Measurements from ENCODE around the gene CYP46A1.

CYP46A1 gene

GRCh38 chr14:99657645-99658155, 26.4 kb upstream of the CYP46A1 start:
- Histone ChIP-seq H3K27ac (ENCODE audit: low read depth, low read length, poor library complexity, severe bottlenecking) (no peak overlapping the region), H2AFZ (ENCODE audit: low read length) (no peak overlapping the region), H3K79me2 (ENCODE audit: insufficient read depth, low read length) (no peaks in the 10 kb centered on the region), H4K20me1 (ENCODE audit: insufficient read depth, low read length) (no peaks in the 10 kb centered on the region), H3K9me3 (ENCODE audit: low read length) (no peaks in the 10 kb centered on the region), H3K4me2 (ENCODE audit: low read length) (no peak overlapping the region), H3K27me3 (ENCODE audit: insufficient read depth, low read length) (no peaks in the 10 kb centered on the region), H3F3A (ENCODE audit: insufficient read depth, low read length) (no peaks in the 10 kb centered on the region), H3K4me1 (ENCODE audit: insufficient read depth, low read length, severe bottlenecking) (no peaks in the 10 kb centered on the region), H3K36me3 (ENCODE audit: insufficient read depth, low read length) (no peaks in the 10 kb centered on the region), H3K9ac (ENCODE audit: low read length) (no peak overlapping the region), H3K9me2 (ENCODE audit: low read depth, low read length) (no peaks in the 10 kb centered on the region), H3K4me3 (ENCODE audit: low read depth, low read length, poor library complexity, severe bottlenecking) (no peak overlapping the region)
- TF ChIP-seq EZH2 (IDR thresholded peaks at IDR 0.05; ENCODE audit: borderline replicate concordance, low read length) (no peak), CTCF (IDR thresholded peaks at IDR 0.05; ENCODE audit: low read length) (no peak)

- no peak overlapping the region for H3K9ac ChIP-seq (ENCODE audit: low read length)
- no peak overlapping the region for H3K4me3 ChIP-seq (ENCODE audit: low read depth, low read length, poor library complexity, severe bottlenecking)
- H3K36me3 ChIP-seq (ENCODE audit: insufficient read depth, low read length): no peaks in the 10 kb centered on the region
- no peaks in the 10 kb centered on the region for H3K4me1 ChIP-seq (ENCODE audit: insufficient read depth, low read length, severe bottlenecking)
- no peak for TF ChIP-seq EZH2 (IDR thresholded peaks at IDR 0.05; ENCODE audit: borderline replicate concordance, low read length)
- TF ChIP-seq CTCF (IDR thresholded peaks at IDR 0.05; ENCODE audit: low read length): no peak
- H3K27me3 ChIP-seq (ENCODE audit: insufficient read depth, low read length): no peaks in the 10 kb centered on the region
- no peak overlapping the region for H2AFZ ChIP-seq (ENCODE audit: low read length)
- no peaks in the 10 kb centered on the region for H3K79me2 ChIP-seq (ENCODE audit: insufficient read depth, low read length)
- no peaks in the 10 kb centered on the region for H3K9me3 ChIP-seq (ENCODE audit: low read length)
- H3K27ac ChIP-seq (ENCODE audit: low read depth, low read length, poor library complexity, severe bottlenecking): no peak overlapping the region
- no peaks in the 10 kb centered on the region for H4K20me1 ChIP-seq (ENCODE audit: insufficient read depth, low read length)
- H3K4me2 ChIP-seq (ENCODE audit: low read length): no peak overlapping the region
- H3K9me2 ChIP-seq (ENCODE audit: low read depth, low read length): no peaks in the 10 kb centered on the region
- no peaks in the 10 kb centered on the region for H3F3A ChIP-seq (ENCODE audit: insufficient read depth, low read length)
These were observed 25.8 kb upstream of the CYP46A1 start for GRCh38 chr14:99658218-99658845.

- Histone ChIP-seq H3K27ac (ENCODE audit: low read depth, low read length, poor library complexity, severe bottlenecking) (no peak overlapping the region), H3K4me2 (ENCODE audit: low read length) (no peak overlapping the region), H3K9me3 (ENCODE audit: low read length) (no peaks in the 10 kb centered on the region), H4K20me1 (ENCODE audit: insufficient read depth, low read length) (no peaks in the 10 kb centered on the region), H2AFZ (ENCODE audit: low read length) (no peak overlapping the region), H3K9me2 (ENCODE audit: low read depth, low read length) (no peaks in the 10 kb centered on the region), H3K4me3 (ENCODE audit: low read depth, low read length, poor library complexity, severe bottlenecking) (no peak overlapping the region), H3F3A (ENCODE audit: insufficient read depth, low read length) (no peaks in the 10 kb centered on the region), H3K27me3 (ENCODE audit: insufficient read depth, low read length) (no peaks in the 10 kb centered on the region), H3K79me2 (ENCODE audit: insufficient read depth, low read length) (no peaks in the 10 kb centered on the region), H3K4me1 (ENCODE audit: insufficient read depth, low read length, severe bottlenecking) (no peaks in the 10 kb centered on the region), H3K36me3 (ENCODE audit: insufficient read depth, low read length) (no peaks in the 10 kb centered on the region), H3K9ac (ENCODE audit: low read length) (no peak overlapping the region)
- no peak for TF ChIP-seq EZH2 (IDR thresholded peaks at IDR 0.05; ENCODE audit: borderline replicate concordance, low read length)
- no peak for TF ChIP-seq CTCF (IDR thresholded peaks at IDR 0.05; ENCODE audit: low read length)
These were observed 24.8 kb upstream of the CYP46A1 start for GRCh38 chr14:99659333-99659741.
